Measurements from ENCODE around the gene TSC22D2. TPM values are rescaled to one million over a fixed set of nuclear protein-coding genes. Genes with fewer than 3 reads are reported as not detected.

The TSC22D2 gene
- total RNA-seq, 1 donor from 2014 or later: 39.8 TPM

GRCh38 chr3:150412561-150413231 lies 4.6 kb downstream of the TSC22D2 start:
- no peaks in the 10 kb centered on the region for H3K27me3 Mint-ChIP-seq (ENCODE audit: low read depth)
- peak overlapping the region; percentile 77 for H3K4me3 Mint-ChIP-seq (ENCODE audit: unreplicated experiment)
- H3K9me3 Mint-ChIP-seq (ENCODE audit: low read depth): no peaks in the 10 kb centered on the region
- DNase-seq (ENCODE audit: low spot score): no peak
- H3K36me3 Mint-ChIP-seq (ENCODE audit: low read depth): peaks cover 21% of the 10 kb centered on the region
- peaks cover 48% of the 10 kb centered on the region for H3K4me1 Mint-ChIP-seq (ENCODE audit: low read depth)
- H3K27ac Mint-ChIP-seq (ENCODE audit: unreplicated experiment): peak overlapping the region; percentile 65
- TF ChIP-seq CTCF (IDR thresholded peaks at IDR 0.05): no peak

- TF ChIP-seq CTCF (IDR thresholded peaks at IDR 0.05): no peak
- Mint-ChIP-seq H3K9me3 (ENCODE audit: low read depth) (no peaks in the 10 kb centered on the region), H3K27ac (ENCODE audit: unreplicated experiment) (peak overlapping the region; percentile 86), H3K4me1 (ENCODE audit: low read depth) (peaks cover 60% of the 10 kb centered on the region), H3K36me3 (ENCODE audit: low read depth) (peaks cover 21% of the 10 kb centered on the region), H3K27me3 (ENCODE audit: low read depth) (no peaks in the 10 kb centered on the region), H3K4me3 (ENCODE audit: unreplicated experiment) (peak overlapping the region; percentile 77)
- DNase-seq (ENCODE audit: low spot score): no peak
These were observed 6.2 kb downstream of the TSC22D2 start for GRCh38 chr3:150414258-150414657.

GRCh38 chr3:150414959-150415358 lies 6.9 kb downstream of the TSC22D2 start:
- peak overlapping the region; percentile 86 for H3K27ac Mint-ChIP-seq (ENCODE audit: unreplicated experiment)

GRCh38 chr3:150419076-150419868 lies 11.2 kb downstream of the TSC22D2 start:
- Mint-ChIP-seq H3K27ac (ENCODE audit: unreplicated experiment) (peak overlapping the region; percentile 19), H3K4me1 (ENCODE audit: low read depth) (peaks cover 84% of the 10 kb centered on the region), H3K9me3 (ENCODE audit: low read depth) (no peaks in the 10 kb centered on the region), H3K4me3 (ENCODE audit: unreplicated experiment) (no peak overlapping the region), H3K27me3 (ENCODE audit: low read depth) (no peaks in the 10 kb centered on the region), H3K36me3 (ENCODE audit: low read depth) (peaks cover 5% of the 10 kb centered on the region)
- no peak for TF ChIP-seq CTCF (IDR thresholded peaks at IDR 0.05)
- no peak for DNase-seq (ENCODE audit: low spot score)

More at GRCh38 chr3:150414959-150415358, 6.9 kb downstream of the TSC22D2 start:
- TF ChIP-seq CTCF (IDR thresholded peaks at IDR 0.05): no peak
- peaks cover 21% of the 10 kb centered on the region for H3K36me3 Mint-ChIP-seq (ENCODE audit: low read depth)
- peaks cover 66% of the 10 kb centered on the region for H3K4me1 Mint-ChIP-seq (ENCODE audit: low read depth)
- no peaks in the 10 kb centered on the region for H3K27me3 Mint-ChIP-seq (ENCODE audit: low read depth)
- DNase-seq (ENCODE audit: low spot score): no peak
- H3K4me3 Mint-ChIP-seq (ENCODE audit: unreplicated experiment): peak overlapping the region; percentile 77
- H3K9me3 Mint-ChIP-seq (ENCODE audit: low read depth): no peaks in the 10 kb centered on the region

DNA sequence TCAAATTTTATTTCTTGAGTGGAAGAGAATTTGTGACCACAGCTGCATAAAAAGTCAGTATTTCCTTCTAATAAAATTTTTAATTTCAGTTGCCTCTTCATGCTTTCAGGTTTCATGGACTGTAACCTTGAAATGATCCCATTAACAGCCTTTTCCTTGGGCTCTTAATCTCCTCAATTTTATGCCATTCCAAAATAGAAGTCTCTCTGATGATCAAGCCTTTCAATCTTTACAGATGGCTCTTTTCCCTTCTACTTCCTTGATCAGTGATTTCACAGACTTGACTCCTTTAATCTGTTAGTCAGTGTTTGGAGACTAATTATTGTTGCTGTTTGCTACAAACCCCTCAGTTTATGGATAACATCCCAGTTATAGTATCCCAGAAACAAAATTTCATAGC lies 11.9 kb downstream of the TSC22D2 start:
- Mint-ChIP-seq H3K36me3 (ENCODE audit: low read depth) (peaks cover 5% of the 10 kb centered on the region), H3K4me3 (ENCODE audit: unreplicated experiment) (no peak overlapping the region), H3K9me3 (ENCODE audit: low read depth) (no peaks in the 10 kb centered on the region), H3K27ac (ENCODE audit: unreplicated experiment) (peak overlapping the region; percentile 4), H3K4me1 (ENCODE audit: low read depth) (peaks cover 78% of the 10 kb centered on the region), H3K27me3 (ENCODE audit: low read depth) (no peaks in the 10 kb centered on the region)
- no peak for TF ChIP-seq CTCF (IDR thresholded peaks at IDR 0.05)
- no peak for DNase-seq (ENCODE audit: low spot score)

All from chondrocyte (in vitro differentiated cells).